Osteoblast (primary cell): ENCODE measurements around the gene CASP14. TPM values are rescaled to one million over a fixed set of nuclear protein-coding genes. Genes with fewer than 3 reads are reported as not detected.
A peak's percentile ranks its signal among the peaks of the same experiment; 100 is the strongest.
"Not testable (repeated sequence)": the region's sequence is repeated elsewhere in the genome, so short reads cannot be mapped to it uniquely, and the experiment has no call there.

Experiments used
- DNase-seq: peaks from one replicate; pipeline ENCODE4 v3.0.0; 2011; ENCODE audit warnings: low spot score, mixed read lengths; ENCODE audit not compliant: insufficient read length; ENCODE audit errors: missing footprints
- H2AFZ ChIP-seq: 2 replicates; pipeline ENCODE4 v1.6.0; 2011; ENCODE audit warnings: mild to moderate bottlenecking, low read length
- H3K27ac ChIP-seq: 2 replicates; pipeline ENCODE4 v1.5.1; 2011; ENCODE audit warnings: mild to moderate bottlenecking, low read depth, low read length, moderate library complexity
- H3K27me3 ChIP-seq: 2 replicates; pipeline ENCODE4 v1.6.0; 2012; ENCODE audit warnings: mild to moderate bottlenecking, control low read depth, inconsistent platforms, low read length, moderate library complexity; ENCODE audit not compliant: insufficient read depth
- H3K36me3 ChIP-seq: 2 replicates; pipeline ENCODE4 v1.5.1; 2011; ENCODE audit warnings: mild to moderate bottlenecking, low read length, control low read depth, moderate library complexity; ENCODE audit not compliant: insufficient read depth
- H3K4me1 ChIP-seq: 2 replicates; pipeline ENCODE4 v1.5.1; 2011; ENCODE audit warnings: mild to moderate bottlenecking, low read length, control low read depth, moderate library complexity; ENCODE audit not compliant: insufficient read depth
- H3K4me2 ChIP-seq: 2 replicates; pipeline ENCODE4 v1.6.0; 2011; ENCODE audit warnings: mild to moderate bottlenecking, low read length; ENCODE audit not compliant: insufficient read depth
- H3K4me3 ChIP-seq: fragments of 200-600 bp; sonication (generic); 3 replicates; pipeline ENCODE4 v1.5.1; 2012; ENCODE audit warnings: mild to moderate bottlenecking, low read length, inconsistent platforms; ENCODE audit not compliant: insufficient read depth
- H3K79me2 ChIP-seq: 2 replicates; pipeline ENCODE4 v1.6.0; 2012; ENCODE audit warnings: mild to moderate bottlenecking, low read length, control low read depth, inconsistent platforms; ENCODE audit not compliant: insufficient read depth
- H3K9me3 ChIP-seq: 2 replicates; pipeline ENCODE4 v1.5.1; 2011; ENCODE audit warnings: low read depth, low read length, control low read depth
- H4K20me1 ChIP-seq: 2 replicates; pipeline ENCODE4 v1.6.0; 2012; ENCODE audit warnings: mild to moderate bottlenecking, low read length, control low read depth; ENCODE audit not compliant: insufficient read depth
- total RNA-seq: library from RNA; depleted of rRNA; stranded (reverse); fragments of >200 nt; gene quantifications from 2 replicates; pipeline ENCODE4 v1.2.3, GENCODE V29; 2012
- TF ChIP-seq, protein P1 (sequence below): IDR thresholded peaks from 2 replicates; pipeline ENCODE4 v1.5.1; 2011; ENCODE audit warnings: mild to moderate bottlenecking, low read depth, low read length, moderate library complexity; ENCODE audit errors: extremely low read depth

Gene CASP14
- total RNA-seq, 1 donor, result not detected

DNA sequence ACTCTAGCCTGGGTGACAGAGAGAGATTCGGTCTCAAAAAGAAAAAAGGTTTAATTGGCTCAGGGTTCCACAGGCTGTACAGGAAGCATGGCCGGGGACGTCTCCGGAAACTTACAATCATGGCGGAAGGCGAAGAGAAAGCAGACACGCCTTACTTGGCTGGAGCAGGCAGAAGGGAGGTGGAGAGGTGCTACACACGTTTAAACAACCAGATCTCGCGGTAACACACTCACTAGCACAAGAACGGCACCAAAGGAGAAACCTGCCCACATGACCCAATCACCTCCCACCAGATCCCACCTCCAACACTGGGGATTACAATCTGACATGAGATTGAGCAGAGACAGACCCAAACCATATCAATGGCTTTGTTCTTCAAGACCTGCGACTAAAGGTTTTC is 12.8 kb downstream of the CASP14 start:
- H3K36me3 ChIP-seq, result no peaks in the 10 kb centered on the region
- H3K27me3 ChIP-seq, result no peaks in the 10 kb centered on the region
- TF ChIP-seq, protein P1, sequence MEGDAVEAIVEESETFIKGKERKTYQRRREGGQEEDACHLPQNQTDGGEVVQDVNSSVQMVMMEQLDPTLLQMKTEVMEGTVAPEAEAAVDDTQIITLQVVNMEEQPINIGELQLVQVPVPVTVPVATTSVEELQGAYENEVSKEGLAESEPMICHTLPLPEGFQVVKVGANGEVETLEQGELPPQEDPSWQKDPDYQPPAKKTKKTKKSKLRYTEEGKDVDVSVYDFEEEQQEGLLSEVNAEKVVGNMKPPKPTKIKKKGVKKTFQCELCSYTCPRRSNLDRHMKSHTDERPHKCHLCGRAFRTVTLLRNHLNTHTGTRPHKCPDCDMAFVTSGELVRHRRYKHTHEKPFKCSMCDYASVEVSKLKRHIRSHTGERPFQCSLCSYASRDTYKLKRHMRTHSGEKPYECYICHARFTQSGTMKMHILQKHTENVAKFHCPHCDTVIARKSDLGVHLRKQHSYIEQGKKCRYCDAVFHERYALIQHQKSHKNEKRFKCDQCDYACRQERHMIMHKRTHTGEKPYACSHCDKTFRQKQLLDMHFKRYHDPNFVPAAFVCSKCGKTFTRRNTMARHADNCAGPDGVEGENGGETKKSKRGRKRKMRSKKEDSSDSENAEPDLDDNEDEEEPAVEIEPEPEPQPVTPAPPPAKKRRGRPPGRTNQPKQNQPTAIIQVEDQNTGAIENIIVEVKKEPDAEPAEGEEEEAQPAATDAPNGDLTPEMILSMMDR, result no peak

GRCh38 chr19:15070386-15070785 is 21.1 kb downstream of the CASP14 start:
- not testable (repeated sequence) for H3K4me2 ChIP-seq, DNase-seq, H3K79me2 ChIP-seq, H3K27ac ChIP-seq, H2AFZ ChIP-seq, H3K27me3 ChIP-seq, H3K9me3 ChIP-seq, H3K4me3 ChIP-seq, H3K4me1 ChIP-seq, H4K20me1 ChIP-seq, H3K36me3 ChIP-seq

More for the DNA sequence above, 12.8 kb downstream of the CASP14 start:
- H3K79me2 ChIP-seq, result no peaks in the 10 kb centered on the region
- no peak for DNase-seq
- no peak overlapping the region for H2AFZ ChIP-seq
- no peak overlapping the region for H3K27ac ChIP-seq
- H3K4me3 ChIP-seq, result no peak overlapping the region
- H3K4me2 ChIP-seq, result no peak overlapping the region
- no peaks in the 10 kb centered on the region for H3K4me1 ChIP-seq
- H3K9me3 ChIP-seq, result no peaks in the 10 kb centered on the region
- no peaks in the 10 kb centered on the region for H4K20me1 ChIP-seq

DNA sequence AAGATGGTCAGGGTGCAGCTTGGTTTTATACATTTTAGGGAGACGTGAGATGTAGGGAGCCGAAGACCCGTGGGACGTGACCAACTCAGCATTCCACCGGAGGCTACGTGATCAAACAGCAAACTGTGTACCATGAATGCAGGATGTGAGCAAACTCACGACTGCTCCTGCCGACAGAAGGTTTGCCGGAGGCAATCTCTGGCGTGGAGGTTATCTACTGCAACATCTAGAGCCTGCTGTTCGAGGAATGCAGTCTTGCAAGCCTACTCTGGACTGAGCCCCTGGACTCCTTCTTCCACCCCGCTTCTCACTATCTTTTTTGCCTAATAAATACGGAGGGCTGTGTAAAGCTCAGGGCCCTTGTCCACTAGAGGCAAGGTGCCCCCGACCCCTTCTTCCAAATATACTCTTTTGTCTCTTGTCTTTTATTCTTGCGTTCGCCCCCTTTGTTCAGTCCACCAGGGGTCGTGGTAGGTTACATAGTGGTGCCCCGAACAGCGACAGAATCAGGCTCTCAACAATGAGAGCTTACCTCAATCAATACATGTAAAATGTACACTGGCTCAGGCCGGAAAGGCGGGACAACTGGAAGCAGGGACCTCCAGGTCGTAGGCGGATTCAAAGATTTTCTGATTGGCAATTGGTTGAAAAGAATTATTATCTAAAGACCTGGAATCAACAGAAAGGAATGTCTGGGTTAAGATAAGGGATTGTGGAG is 23.8 kb downstream of the CASP14 start:
- H3K27me3 ChIP-seq, result peaks cover 4% of the 10 kb centered on the region
- no peaks in the 10 kb centered on the region for H3K79me2 ChIP-seq
- no peak overlapping the region for H3K27ac ChIP-seq
- DNase-seq, result peak; percentile 23
- no peak overlapping the region for H3K4me3 ChIP-seq
- TF ChIP-seq, protein P1, result no peak
- no peaks in the 10 kb centered on the region for H3K9me3 ChIP-seq
- no peak overlapping the region for H3K4me2 ChIP-seq
- H3K36me3 ChIP-seq, result no peaks in the 10 kb centered on the region
- H2AFZ ChIP-seq, result no peak overlapping the region
- H4K20me1 ChIP-seq, result no peaks in the 10 kb centered on the region
- no peaks in the 10 kb centered on the region for H3K4me1 ChIP-seq

- DNase-seq, result no peak
- Histone ChIP-seq H3K4me3 (no peak overlapping the region), H3K79me2 (no peaks in the 10 kb centered on the region), H3K27ac (no peak overlapping the region), H3K4me2 (no peak overlapping the region), H3K36me3 (no peaks in the 10 kb centered on the region), H3K9me3 (no peaks in the 10 kb centered on the region), H2AFZ (no peak overlapping the region), H3K4me1 (no peaks in the 10 kb centered on the region), H3K27me3 (peaks cover 4% of the 10 kb centered on the region), H4K20me1 (no peaks in the 10 kb centered on the region)
- TF ChIP-seq, protein P1, result no peak
These were observed 25.1 kb downstream of the CASP14 start for GRCh38 chr19:15074371-15074770.
